Spleen (tissue), 11 donors: ENCODE measurements around the gene NR2C2. TPM values are rescaled to one million over a fixed set of nuclear protein-coding genes. Genes with fewer than 3 reads are reported as not detected.

Source experiments
- DNase-seq: peaks from one replicate; pipeline ENCODE4 v3.0.0-alpha.2; 2020
- H3K27ac ChIP-seq, 8 donors: fragments of 200-600 bp; sonication (generic) in 7 of 8; 1 replicate in 4 of 8; 2 replicates in 4 of 8; pipeline versions ENCODE4 v1.5.0 to v1.8.0; 2016 to 2021; ENCODE audit warnings: inconsistent platforms in 4 of 8, mild to moderate bottlenecking in 4 of 8, moderate library complexity in 1 of 8
- H3K27me3 ChIP-seq, 7 donors: fragments of 200-600 bp; sonication (generic) in 6 of 7; replicated peaks in 1 of 7; 1 replicate in 4 of 7; 2 replicates in 3 of 7; pipeline versions ENCODE4 v1.5.0 to v1.8.0; 2016 to 2021; ENCODE audit warnings: inconsistent platforms in 3 of 7, mild to moderate bottlenecking in 1 of 7
- H3K36me3 ChIP-seq, 6 donors: fragments of 200-600 bp; sonication (generic) in 5 of 6; 1 replicate in 4 of 6; 2 replicates in 2 of 6; pipeline versions ENCODE4 v1.5.0 to v1.8.0; 2016 to 2021; ENCODE audit warnings: inconsistent platforms in 2 of 6
- H3K4me1 ChIP-seq, 6 donors: fragments of 200-600 bp; sonication (generic) in 5 of 6; 1 replicate in 3 of 6; 2 replicates in 3 of 6; pipeline versions ENCODE4 v1.5.0 to v1.8.0; 2016 to 2021; ENCODE audit warnings: inconsistent platforms in 3 of 6
- H3K4me3 ChIP-seq, 8 donors: fragments of 200-600 bp; sonication (generic) in 7 of 8; 1 replicate in 4 of 8; 2 replicates in 4 of 8; pipeline versions ENCODE4 v1.5.0 to v1.8.0; 2016 to 2021; ENCODE audit warnings: inconsistent platforms in 4 of 8, mild to moderate bottlenecking in 4 of 8, moderate library complexity in 2 of 8
- H3K9me3 ChIP-seq, 8 donors: fragments of 200-600 bp; sonication (generic) in 7 of 8; 1 replicate in 4 of 8; 2 replicates in 4 of 8; pipeline versions ENCODE4 v1.5.0 to v1.8.0; 2016 to 2021; ENCODE audit warnings: inconsistent platforms in 4 of 8
- CTCF ChIP-seq, 11 experiments: fragments of 200-600 bp in 7 of 11; fragments of 450-650 bp in 4 of 11; sonication (generic) in 4 of 11; IDR thresholded peaks in 8 of 11; conservative IDR thresholded peaks in 3 of 11; 1 replicate in 7 of 11; 2 replicates in 4 of 11; pipeline versions ENCODE4 v1.4.0 to v1.8.0; 2016 to 2021; ENCODE audit warnings: antibody characterized with exemption in 11 of 11, inconsistent platforms in 4 of 11, mild to moderate bottlenecking in 1 of 11
- POLR2A ChIP-seq, 3 donors: fragments of 450-650 bp; IDR thresholded peaks; one replicate each; pipeline ENCODE4 v1.5.1; 2017; ENCODE audit warnings: antibody characterized with exemption in 3 of 3, mild to moderate bottlenecking in 1 of 3
- POLR2AphosphoS5 ChIP-seq, 3 donors: sonication (generic); formaldehyde crosslinking; IDR thresholded peaks; one replicate each; pipeline ENCODE4 v1.5.1; 2017; ENCODE audit warnings: antibody characterized with exemption in 3 of 3
- WGBS, 5 donors: extraction: QIAGEN DNeasy Blood & Tissue Kit in 3 of 5; methylation state at CpG; one replicate each; pipeline versions ENCODE4 v1.1.5 to v1.1.7; 2013 to 2018; 5-methylcytosine and 5-hydroxymethylcytosine counted together
- intact Hi-C: fragments of 100-400 bp; cut with DNase I; formaldehyde crosslinking; loops from one replicate; pipeline ENCODE4 v1.15.0; 2023; ENCODE audit warnings: low total_unique reads
- polyA plus RNA-seq, 3 donors: library from polyadenylated mRNA; stranded (reverse); fragments of 200-250 nt; gene quantifications; one replicate each; pipeline ENCODE4 v1.2.1, GENCODE V29; 2013
- total RNA-seq, 7 donors: library from RNA; depleted of rRNA in 3 of 7; stranded (reverse); fragments of >200 nt in 3 of 7; fragmentation: NEBNext Ultra II Directional in 4 of 7; extraction: Animal tissue kit (Norgen Biotek cat#: 25700) in 4 of 7; gene quantifications; one replicate each; pipeline versions ENCODE4 v1.1.0 to v1.2.1, GENCODE V29; 2016 to 2021
- donor health status: healthy with polysubstance abuse.
- donor health status: DM: no; HTN: no; CAD: no; lungs with moderate emphysema.
- donor health status: DM: no; HTN: no; CAD: no.
- donor health status: Bipolar disorder and iron deficiency.
- donor health status: healthy.
- donor health status: DM: no; HTN: no; CAD: no.
- donor health status: DM: yes; HTN: yes; CAD: no.

The NR2C2 gene
- total and polyA plus RNA-seq, 10 donors = 7.2 to 75.5 (median 60.2) TPM

GRCh38 chr3:15015456-15015855, 68.1 kb downstream of the NR2C2 start:
- peaks cover 12 to 100% (median 74%) of the 10 kb centered on the region in 6 donors for H3K36me3 ChIP-seq
- 85 to 90% (median 88%) methylated on average over 4 of the region's 4 CpGs for WGBS, 5 donors

GRCh38 chr3:15017191-15017590, 69.8 kb downstream of the NR2C2 start:
- peaks cover 12 to 100% (median 84%) of the 10 kb centered on the region in 6 donors for H3K36me3 ChIP-seq
- H3K9me3 ChIP-seq = no peaks in the 10 kb centered on the region
- peaks cover 0 to 6% (median 0%) of the 10 kb centered on the region in 6 donors for H3K4me1 ChIP-seq
- whole genome bisulfite sequencing, 5 donors = 95 to 98% (median 95%) methylated on average over 2 of the region's 2 CpGs
- intact Hi-C loops = no loop called here
- TF ChIP-seq POLR2AphosphoS5 (IDR thresholded peaks at IDR 0.05) (no peak), CTCF (IDR thresholded peaks at IDR 0.05 in 8 of 11, conservative IDR thresholded peaks at IDR 0.05 in 3 of 11) (no peak), POLR2A (IDR thresholded peaks at IDR 0.05) (no peak)
- no peak overlapping the region for H3K4me3 ChIP-seq
- H3K27ac ChIP-seq = no peak overlapping the region
- DNase-seq = no peak
- H3K27me3 ChIP-seq = no peaks in the 10 kb centered on the region

More at GRCh38 chr3:15015456-15015855, 68.1 kb downstream of the NR2C2 start:
- no peak for DNase-seq
- no peak overlapping the region for H3K27ac ChIP-seq
- no peaks in the 10 kb centered on the region for H3K27me3 ChIP-seq
- H3K4me1 ChIP-seq = peaks cover 0 to 6% (median 0%) of the 10 kb centered on the region in 6 donors
- TF ChIP-seq CTCF (IDR thresholded peaks at IDR 0.05 in 8 of 11, conservative IDR thresholded peaks at IDR 0.05 in 3 of 11) = no peak
- TF ChIP-seq POLR2A (IDR thresholded peaks at IDR 0.05) = no peak
- TF ChIP-seq POLR2AphosphoS5 (IDR thresholded peaks at IDR 0.05) = no peak
- no peaks in the 10 kb centered on the region for H3K9me3 ChIP-seq
- intact Hi-C loops = no loop called here
- no peak overlapping the region for H3K4me3 ChIP-seq

- no peaks in the 10 kb centered on the region for H3K9me3 ChIP-seq
- intact Hi-C loops = no loop called here
- no peak overlapping the region for H3K4me3 ChIP-seq
- no peaks in the 10 kb centered on the region for H3K4me1 ChIP-seq
- H3K27me3 ChIP-seq = no peaks in the 10 kb centered on the region
- 73 to 87% (median 80%) methylated on average over 5 of the region's 5 CpGs for WGBS, 5 donors
- no peak overlapping the region for H3K27ac ChIP-seq
- no peak for TF ChIP-seq POLR2AphosphoS5 (IDR thresholded peaks at IDR 0.05)
- no peak for DNase-seq
- peaks cover 7 to 100% (median 90%) of the 10 kb centered on the region in 6 donors for H3K36me3 ChIP-seq
Measured at GRCh38 chr3:15023249-15023648, 75.9 kb downstream of the NR2C2 start.

GRCh38 chr3:15023719-15024118, 76.3 kb downstream of the NR2C2 start:
- intact Hi-C loops = no loop called here
- no peak overlapping the region for H3K4me3 ChIP-seq
- H3K4me1 ChIP-seq = no peaks in the 10 kb centered on the region
- 93 to 99% (median 95%) methylated on average over 2 of the region's 2 CpGs for WGBS, 5 donors
- no peaks in the 10 kb centered on the region for H3K9me3 ChIP-seq
- H3K27me3 ChIP-seq = no peaks in the 10 kb centered on the region
- peaks cover 5 to 100% (median 91%) of the 10 kb centered on the region in 6 donors for H3K36me3 ChIP-seq
- no peak for DNase-seq
- TF ChIP-seq POLR2AphosphoS5 (IDR thresholded peaks at IDR 0.05) = no peak
- no peak for TF ChIP-seq CTCF (IDR thresholded peaks at IDR 0.05 in 8 of 11, conservative IDR thresholded peaks at IDR 0.05 in 3 of 11)
- TF ChIP-seq POLR2A (IDR thresholded peaks at IDR 0.05) = no peak
- no peak overlapping the region for H3K27ac ChIP-seq

GRCh38 chr3:15029625-15030024, 82.2 kb downstream of the NR2C2 start:
- DNase-seq = no peak
- Histone ChIP-seq H3K27ac (no peak overlapping the region), H3K4me1 (no peaks in the 10 kb centered on the region), H3K4me3 (no peak overlapping the region), H3K9me3 (no peaks in the 10 kb centered on the region), H3K27me3 (no peaks in the 10 kb centered on the region), H3K36me3 (peaks cover 7 to 100% (median 92%) of the 10 kb centered on the region in 6 donors)
- TF ChIP-seq POLR2A (IDR thresholded peaks at IDR 0.05) = no peak
- no peak for TF ChIP-seq POLR2AphosphoS5 (IDR thresholded peaks at IDR 0.05)
- intact Hi-C loops = no loop called here
